ENCODE results near the gene IBTK. TPM values are rescaled to one million over a fixed set of nuclear protein-coding genes. Genes with fewer than 3 reads are reported as not detected.
A peak's percentile ranks its signal among the peaks of the same experiment; 100 is the strongest.

Gene IBTK
- total and polyA plus RNA-seq, 2 donors from 2014 or later = 17.2 to 38.4 TPM

GRCh38 chr6:82248273-82248735, 760 bp upstream of the IBTK start:
- no peak for FAIRE-seq
- no peak for TF ChIP-seq CTCF (IDR thresholded peaks at IDR 0.05; ENCODE audit: borderline replicate concordance, extremely low read depth, insufficient read depth)
- peak in 2 of 5 donors; percentile 34 to 41 for DNase-seq
- H3K4me1 ChIP-seq (ENCODE audit: control insufficient read depth in 2 of 3, insufficient read depth in 2 of 3, low read depth in 1 of 3, low read length in 3 of 3) = peaks cover 0 to 9% (median 5%) of the 10 kb centered on the region in 3 donors
- H3K27me3 ChIP-seq (ENCODE audit: control insufficient read depth, insufficient read depth, low read length) = no peaks in the 10 kb centered on the region
- no peaks in the 10 kb centered on the region for H3K9me3 ChIP-seq (ENCODE audit: control insufficient read depth in 2 of 3, insufficient read depth in 1 of 3, low read length in 3 of 3)
- H3K27ac ChIP-seq (ENCODE audit: low read depth in 2 of 2, low read length in 2 of 2) = peak overlapping the region; percentile 87 to 96
- peaks cover 0 to 2% (median 0%) of the 10 kb centered on the region in 3 donors for H3K36me3 ChIP-seq (ENCODE audit: control insufficient read depth in 2 of 3, insufficient read depth in 3 of 3, low read length in 3 of 3)
- intact Hi-C loops (cut with DNase I) = no loop called here
- peak overlapping the region; percentile 71 to 92 (median 83) for H3K9ac ChIP-seq (ENCODE audit: low read length in 3 of 3)
- H3K4me3 ChIP-seq (ENCODE audit: low read length in 3 of 3) = peak overlapping the region; percentile 86 to 93 (median 90)

GRCh38 chr6:82246802-82247504, 591 bp downstream of the IBTK start:
- FAIRE-seq = no peak
- intact Hi-C loops (cut with DNase I) = no loop called here
- peaks cover 0 to 9% (median 5%) of the 10 kb centered on the region in 3 donors for H3K4me1 ChIP-seq (ENCODE audit: control insufficient read depth in 2 of 3, insufficient read depth in 2 of 3, low read depth in 1 of 3, low read length in 3 of 3)
- peak overlapping the region; percentile 87 to 96 for H3K27ac ChIP-seq (ENCODE audit: low read depth in 2 of 2, low read length in 2 of 2)
- H3K9ac ChIP-seq (ENCODE audit: low read length in 3 of 3) = peak overlapping the region; percentile 61 to 92 (median 83)
- no peaks in the 10 kb centered on the region for H3K9me3 ChIP-seq (ENCODE audit: control insufficient read depth in 2 of 3, insufficient read depth in 1 of 3, low read length in 3 of 3)
- no peak for TF ChIP-seq CTCF (IDR thresholded peaks at IDR 0.05; ENCODE audit: borderline replicate concordance, extremely low read depth, insufficient read depth)
- H3K27me3 ChIP-seq (ENCODE audit: control insufficient read depth, insufficient read depth, low read length) = no peaks in the 10 kb centered on the region
- DNase-seq = peak in 4 of 5 donors; percentile 80 to 90 (median 88)
- H3K36me3 ChIP-seq (ENCODE audit: control insufficient read depth in 2 of 3, insufficient read depth in 3 of 3, low read length in 3 of 3) = peaks cover 0 to 2% (median 0%) of the 10 kb centered on the region in 3 donors
- H3K4me3 ChIP-seq (ENCODE audit: low read length in 3 of 3) = peak overlapping the region; percentile 86 to 93 (median 91)

GRCh38 chr6:82246370-82246769, 1.2 kb downstream of the IBTK start:
- no peaks in the 10 kb centered on the region for H3K27me3 ChIP-seq (ENCODE audit: control insufficient read depth, insufficient read depth, low read length)
- H3K9ac ChIP-seq (ENCODE audit: low read length in 3 of 3) = peak overlapping the region in 1 of 3 donors; percentile 61
- peaks cover 0 to 2% (median 0%) of the 10 kb centered on the region in 3 donors for H3K36me3 ChIP-seq (ENCODE audit: control insufficient read depth in 2 of 3, insufficient read depth in 3 of 3, low read length in 3 of 3)
- TF ChIP-seq CTCF (IDR thresholded peaks at IDR 0.05; ENCODE audit: borderline replicate concordance, extremely low read depth, insufficient read depth) = no peak
- H3K4me3 ChIP-seq (ENCODE audit: low read length in 3 of 3) = peak overlapping the region in 2 of 3 donors; percentile 86 to 93
- DNase-seq = peak in 1 of 5 donors; percentile 39
- intact Hi-C loops (cut with DNase I) = no loop called here
- H3K4me1 ChIP-seq (ENCODE audit: control insufficient read depth in 2 of 3, insufficient read depth in 2 of 3, low read depth in 1 of 3, low read length in 3 of 3) = peaks cover 0 to 9% (median 5%) of the 10 kb centered on the region in 3 donors
- FAIRE-seq = no peak
- H3K27ac ChIP-seq (ENCODE audit: low read depth in 2 of 2, low read length in 2 of 2) = peak overlapping the region in 1 of 2 donors; percentile 87
- no peaks in the 10 kb centered on the region for H3K9me3 ChIP-seq (ENCODE audit: control insufficient read depth in 2 of 3, insufficient read depth in 1 of 3, low read length in 3 of 3)
